Activated CD4-positive, alpha-beta T cell treated with anti-CD3 and anti-CD28 coated beads, Interleukin-2, amount 10 ng/mL, durations not matched to agents 7 days and 5 days (primary cell): Measurements from ENCODE around the gene SMURF1. TPM values are rescaled to one million over a fixed set of nuclear protein-coding genes. Genes with fewer than 3 reads are reported as not detected.

Source experiments
- CTCF ChIA-PET: fragments of 350-600 bp; sonication (Branson Sonifier 250); formaldehyde crosslinking; loops from one replicate; lab custom pipeline; 2021; ENCODE audit warnings: antibody characterized with exemption; lab: Charles Lee
- POLR2A ChIA-PET: fragments of 350-600 bp; sonication (Branson Sonifier 250); formaldehyde crosslinking; loops from one replicate; lab custom pipeline; 2021; ENCODE audit warnings: antibody characterized with exemption; lab: Charles Lee
- DNase-seq: peaks from one replicate; pipeline ENCODE4 v3.0.0-alpha.2; 2020
- H3K27ac Mint-ChIP-seq: one replicate; pipeline ENCODE4 v1.8.0; 2021; ENCODE audit warnings: mild to moderate bottlenecking, moderate library complexity, mixed read lengths
- H3K27me3 Mint-ChIP-seq: one replicate; pipeline ENCODE4 v1.8.0; 2021; ENCODE audit warnings: mixed read lengths
- H3K36me3 Mint-ChIP-seq: one replicate; pipeline ENCODE4 v1.8.0; 2021; ENCODE audit warnings: low read depth, mixed read lengths
- H3K4me1 Mint-ChIP-seq: one replicate; pipeline ENCODE4 v1.8.0; 2021; ENCODE audit warnings: mixed read lengths
- H3K4me3 Mint-ChIP-seq: one replicate; pipeline ENCODE4 v1.8.0; 2021; ENCODE audit warnings: mild to moderate bottlenecking, moderate library complexity, mixed read lengths
- H3K9me3 Mint-ChIP-seq: one replicate; pipeline ENCODE4 v1.8.0; 2021; ENCODE audit warnings: mixed read lengths
- total RNA-seq, 2 experiments: library from RNA; stranded (reverse); gene quantifications; one replicate each; pipeline ENCODE4 v1.2.3, GENCODE V29; 2021

Gene SMURF1
- total RNA-seq, 2 experiments from 2014 or later, result 12.6 to 14.2 TPM

DNA sequence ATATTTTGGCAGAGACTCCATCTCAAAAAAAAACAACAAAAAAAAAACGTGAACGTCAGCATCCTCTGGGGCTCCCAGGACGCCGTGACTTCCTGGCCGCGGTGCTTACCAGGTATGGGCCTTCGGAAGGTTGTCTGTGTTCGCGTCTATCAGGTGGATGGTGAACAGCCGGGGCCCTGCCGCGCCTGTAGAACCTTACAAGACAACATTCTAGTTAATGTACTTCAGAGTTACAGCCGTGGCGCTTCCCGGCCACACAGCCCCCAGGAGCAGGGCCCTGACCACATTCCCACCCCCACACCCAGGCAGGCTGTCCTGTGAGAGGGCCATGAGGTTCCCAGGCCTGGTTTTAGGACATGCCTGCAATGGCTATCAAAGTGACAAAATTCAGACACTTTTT lies 111.0 kb downstream of the SMURF1 start:
- H3K9me3 Mint-ChIP-seq, result no peaks in the 10 kb centered on the region
- H3K27me3 Mint-ChIP-seq, result no peaks in the 10 kb centered on the region
- DNase-seq, result no peak
- POLR2A ChIA-PET, result no interaction called here
- no peak overlapping the region for H3K27ac Mint-ChIP-seq
- no peaks in the 10 kb centered on the region for H3K4me1 Mint-ChIP-seq
- CTCF ChIA-PET, result no interaction called here
- no peak overlapping the region for H3K4me3 Mint-ChIP-seq
- H3K36me3 Mint-ChIP-seq, result peaks cover 35% of the 10 kb centered on the region

GRCh38 chr7:99031496-99031895 lies 112.4 kb downstream of the SMURF1 start:
- peaks cover 27% of the 10 kb centered on the region for H3K36me3 Mint-ChIP-seq
- no peaks in the 10 kb centered on the region for H3K9me3 Mint-ChIP-seq
- no peak overlapping the region for H3K4me3 Mint-ChIP-seq
- ChIA-PET CTCF (no interaction called here), POLR2A (no interaction called here)
- no peak for DNase-seq
- no peaks in the 10 kb centered on the region for H3K27me3 Mint-ChIP-seq
- no peak overlapping the region for H3K27ac Mint-ChIP-seq
- no peaks in the 10 kb centered on the region for H3K4me1 Mint-ChIP-seq

DNA sequence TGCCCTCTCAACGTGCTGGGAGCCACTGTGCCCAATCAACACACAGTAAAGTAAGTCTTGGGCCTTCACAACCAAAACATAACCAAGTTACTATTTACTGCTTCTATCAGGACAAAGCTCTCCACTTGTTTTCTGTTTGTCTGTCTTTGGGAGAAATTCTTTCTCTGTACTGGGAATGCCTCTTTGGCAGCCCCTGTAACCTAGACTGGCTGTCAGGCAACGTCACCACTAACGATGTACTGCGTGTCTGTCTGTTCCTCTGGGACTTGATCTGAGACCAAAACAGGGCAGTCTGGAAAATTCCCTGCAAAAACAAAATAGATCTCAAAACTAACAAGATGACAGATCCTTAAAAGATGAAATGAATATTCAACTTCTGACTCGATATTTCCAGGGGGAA lies 113.0 kb downstream of the SMURF1 start:
- peaks cover 23% of the 10 kb centered on the region for H3K36me3 Mint-ChIP-seq
- DNase-seq, result no peak
- POLR2A ChIA-PET, result no interaction called here
- no peaks in the 10 kb centered on the region for H3K9me3 Mint-ChIP-seq
- H3K27me3 Mint-ChIP-seq, result no peaks in the 10 kb centered on the region
- no peaks in the 10 kb centered on the region for H3K4me1 Mint-ChIP-seq
- peak overlapping the region; percentile 64 for H3K27ac Mint-ChIP-seq
- H3K4me3 Mint-ChIP-seq, result no peak overlapping the region
- CTCF ChIA-PET, result interaction anchor here (1.2 to 2.0 kb wide), 2 partner anchors 8 to 24 kb away, joined by 3 to 4 read pairs; no protein-coding TSS in a partner anchor

GRCh38 chr7:99030457-99030856 lies 113.5 kb downstream of the SMURF1 start:
- Mint-ChIP-seq H3K4me1 (no peaks in the 10 kb centered on the region), H3K27me3 (no peaks in the 10 kb centered on the region), H3K4me3 (no peak overlapping the region), H3K9me3 (no peaks in the 10 kb centered on the region), H3K27ac (peak overlapping the region; percentile 64), H3K36me3 (peaks cover 19% of the 10 kb centered on the region)
- ChIA-PET CTCF (interaction anchor here (1.2 to 2.0 kb wide), 2 partner anchors 8 to 24 kb away, joined by 3 to 4 read pairs; no protein-coding TSS in a partner anchor), POLR2A (no interaction called here)
- no peak for DNase-seq

DNA sequence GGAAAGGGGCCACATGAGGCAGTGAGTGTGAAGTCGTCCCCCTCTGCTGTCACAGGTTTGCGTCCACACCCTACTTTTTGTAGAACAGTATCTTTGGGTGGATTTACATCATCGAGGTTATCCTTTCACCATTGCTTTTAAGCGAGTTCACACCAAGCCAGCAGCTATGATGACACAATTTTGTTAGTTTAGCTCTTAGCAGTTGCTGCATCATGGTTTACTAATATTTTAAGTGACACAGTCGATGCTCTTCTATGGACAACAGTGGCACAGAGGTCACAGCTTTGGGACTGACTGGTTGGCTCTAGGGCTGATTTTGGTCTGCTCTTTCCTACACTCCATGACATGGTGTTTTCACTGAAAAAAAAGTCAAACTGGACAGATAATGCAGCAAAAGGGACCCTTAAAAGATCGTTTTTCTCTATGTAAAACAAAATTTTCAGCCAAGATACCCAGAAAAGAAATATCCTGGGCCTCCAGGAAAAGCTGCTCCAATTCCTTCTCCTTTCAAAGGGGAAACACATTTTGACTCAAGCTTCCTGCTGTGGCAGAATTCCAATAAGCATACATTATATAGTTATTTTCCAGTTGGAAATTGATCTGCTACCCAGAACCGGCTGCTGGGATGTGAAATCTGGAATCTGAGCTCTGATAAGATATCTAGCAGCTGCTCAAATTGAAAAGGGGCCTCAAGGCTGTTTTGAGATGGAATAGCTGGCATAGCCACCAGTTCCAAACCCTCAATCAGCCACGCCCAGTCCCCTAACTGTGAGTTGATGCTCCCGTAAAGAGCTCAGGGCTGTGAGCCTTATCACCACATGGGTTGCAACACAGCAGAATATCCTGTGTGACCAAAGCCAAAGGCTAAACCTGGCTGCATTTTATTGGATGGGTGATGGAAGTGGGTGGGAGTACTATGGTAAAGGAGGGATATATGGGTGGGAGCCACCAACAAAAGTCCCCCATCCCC lies 114.2 kb downstream of the SMURF1 start:
- CTCF ChIA-PET, result interaction anchor here (1.2 to 2.0 kb wide), 2 partner anchors 9 to 23 kb away, joined by 3 to 4 read pairs; no protein-coding TSS in a partner anchor
- Mint-ChIP-seq H3K36me3 (peaks cover 16% of the 10 kb centered on the region), H3K9me3 (no peaks in the 10 kb centered on the region), H3K4me3 (no peak overlapping the region), H3K27me3 (no peaks in the 10 kb centered on the region), H3K4me1 (no peaks in the 10 kb centered on the region), H3K27ac (peak overlapping the region; percentile 36)
- POLR2A ChIA-PET, result no interaction called here
- DNase-seq, result no peak

GRCh38 chr7:99028261-99028973 lies 115.5 kb downstream of the SMURF1 start:
- Mint-ChIP-seq H3K4me1 (no peaks in the 10 kb centered on the region), H3K9me3 (no peaks in the 10 kb centered on the region), H3K36me3 (peaks cover 17% of the 10 kb centered on the region), H3K27me3 (no peaks in the 10 kb centered on the region), H3K4me3 (no peak overlapping the region), H3K27ac (no peak overlapping the region)
- ChIA-PET CTCF (no interaction called here), POLR2A (no interaction called here)
- no peak for DNase-seq

- Mint-ChIP-seq H3K36me3 (peaks cover 20% of the 10 kb centered on the region), H3K4me3 (no peak overlapping the region), H3K27me3 (no peaks in the 10 kb centered on the region), H3K9me3 (no peaks in the 10 kb centered on the region), H3K27ac (no peak overlapping the region), H3K4me1 (no peaks in the 10 kb centered on the region)
- DNase-seq, result no peak
- CTCF ChIA-PET, result no interaction called here
- POLR2A ChIA-PET, result no interaction called here
Measured at GRCh38 chr7:99027841-99028240, 116.1 kb downstream of the SMURF1 start.

- POLR2A ChIA-PET, result no interaction called here
- Mint-ChIP-seq H3K4me3 (no peak overlapping the region), H3K36me3 (peaks cover 20% of the 10 kb centered on the region), H3K4me1 (no peaks in the 10 kb centered on the region), H3K9me3 (no peaks in the 10 kb centered on the region), H3K27ac (no peak overlapping the region), H3K27me3 (no peaks in the 10 kb centered on the region)
- DNase-seq, result no peak
- CTCF ChIA-PET, result no interaction called here
Measured at GRCh38 chr7:99027241-99027640, 116.7 kb downstream of the SMURF1 start.

DNA sequence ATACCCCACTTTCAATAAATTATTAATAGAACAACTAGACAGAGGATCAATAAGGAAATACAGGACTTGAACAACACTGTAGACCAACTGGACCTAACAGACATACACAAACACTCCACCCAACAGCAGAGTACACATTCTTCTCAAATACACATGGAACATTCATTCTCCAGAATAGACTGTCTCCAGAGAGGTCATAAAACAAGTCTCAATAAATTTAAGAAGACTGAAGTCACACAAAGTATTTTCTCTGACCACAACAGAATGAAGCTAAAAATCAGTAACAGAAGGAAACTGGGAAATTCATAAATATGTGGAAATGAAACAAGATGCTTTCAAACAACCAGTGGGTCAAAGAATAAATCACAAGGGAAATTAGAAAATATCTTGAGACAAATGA lies 119.8 kb downstream of the SMURF1 start:
- H3K36me3 Mint-ChIP-seq, result peaks cover 25% of the 10 kb centered on the region
- DNase-seq, result no peak
- H3K27me3 Mint-ChIP-seq, result no peaks in the 10 kb centered on the region
- no peaks in the 10 kb centered on the region for H3K4me1 Mint-ChIP-seq
- ChIA-PET CTCF (interaction anchor here (1.0 to 1.3 kb wide), 3 partner anchors 12 to 25 kb away, joined by 3 to 4 read pairs (median 3); no protein-coding TSS in a partner anchor), POLR2A (no interaction called here)
- H3K27ac Mint-ChIP-seq, result no peak overlapping the region
- no peak overlapping the region for H3K4me3 Mint-ChIP-seq
- no peaks in the 10 kb centered on the region for H3K9me3 Mint-ChIP-seq

- DNase-seq, result no peak
- CTCF ChIA-PET, result interaction anchor here (0.6 to 0.7 kb wide), 3 partner anchors 11 to 299 kb away, joined by 3 to 5 read pairs (median 3); no protein-coding TSS in a partner anchor
Measured at GRCh38 chr7:99021941-99022560, 121.9 kb downstream of the SMURF1 start.

DNA sequence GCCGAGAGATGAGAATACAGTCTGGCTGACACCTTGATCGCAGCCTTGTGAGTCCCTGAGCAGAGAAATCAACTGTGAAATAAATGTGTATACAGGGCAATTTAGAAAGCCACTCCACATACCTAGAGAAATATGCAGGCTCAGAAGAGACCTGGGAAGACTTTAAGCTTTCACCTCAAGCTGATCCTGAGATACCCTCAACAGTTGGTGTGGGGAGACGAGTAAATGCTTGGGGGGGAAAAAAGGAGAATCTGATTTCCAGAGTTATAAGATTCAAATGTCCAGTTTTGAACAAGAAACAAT lies 123.5 kb downstream of the SMURF1 start:
- Mint-ChIP-seq H3K4me1 (no peaks in the 10 kb centered on the region), H3K27me3 (no peaks in the 10 kb centered on the region), H3K36me3 (peaks cover 43% of the 10 kb centered on the region), H3K27ac (no peak overlapping the region), H3K4me3 (no peak overlapping the region), H3K9me3 (no peaks in the 10 kb centered on the region)
- ChIA-PET POLR2A (no interaction called here), CTCF (no interaction called here)
- no peak for DNase-seq

More at GRCh38 chr7:99021941-99022560, 121.9 kb downstream of the SMURF1 start:
- Mint-ChIP-seq H3K36me3 (peaks cover 30% of the 10 kb centered on the region), H3K9me3 (no peaks in the 10 kb centered on the region), H3K4me3 (no peak overlapping the region), H3K4me1 (no peaks in the 10 kb centered on the region), H3K27ac (no peak overlapping the region), H3K27me3 (no peaks in the 10 kb centered on the region)
- POLR2A ChIA-PET, result no interaction called here

DNA sequence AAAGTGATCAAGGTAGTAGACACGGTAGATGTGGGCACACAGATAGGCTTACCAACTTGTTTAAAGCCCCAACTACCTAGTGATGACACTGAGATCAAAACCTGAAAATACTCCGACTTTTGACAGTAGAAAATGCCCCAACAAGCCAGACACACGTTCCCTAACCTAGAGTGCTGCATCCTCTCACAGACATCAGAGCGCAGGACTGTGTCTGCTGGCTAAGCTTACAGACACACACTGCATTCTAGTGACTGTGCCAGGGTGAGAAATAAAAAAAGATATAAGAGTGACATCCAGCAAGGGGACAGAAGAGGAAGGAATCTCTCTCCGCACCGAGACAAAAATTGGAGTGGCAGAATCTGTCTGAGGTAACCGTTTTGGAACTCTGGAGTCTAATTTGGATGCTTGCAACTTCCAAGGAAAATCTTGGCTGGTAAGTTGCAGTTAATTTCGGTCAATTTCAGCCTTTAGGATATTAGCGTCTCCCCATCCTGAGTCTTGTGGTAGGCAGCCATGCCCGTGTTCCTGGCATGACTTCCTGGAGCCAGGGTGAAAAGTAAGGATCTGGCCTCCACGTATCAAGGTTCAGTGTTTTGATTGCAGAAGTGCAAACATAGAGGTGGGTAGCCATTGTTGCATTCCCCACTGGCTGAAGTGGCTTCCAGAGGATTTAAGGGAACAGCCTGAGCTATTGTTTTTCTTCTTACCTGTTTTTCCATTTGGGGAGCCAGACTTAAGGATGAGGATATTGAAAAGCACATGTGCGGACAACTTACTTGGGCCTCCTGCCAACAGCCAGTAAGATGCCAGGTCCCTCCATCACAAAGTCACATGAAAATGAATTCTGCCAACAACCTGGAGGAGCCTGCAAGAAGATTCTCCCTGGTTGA lies 124.1 kb downstream of the SMURF1 start:
- peak overlapping the region; percentile 26 for H3K27ac Mint-ChIP-seq
- POLR2A ChIA-PET, result no interaction called here
- H3K4me1 Mint-ChIP-seq, result no peaks in the 10 kb centered on the region
- H3K27me3 Mint-ChIP-seq, result no peaks in the 10 kb centered on the region
- H3K4me3 Mint-ChIP-seq, result no peak overlapping the region
- CTCF ChIA-PET, result no interaction called here
- H3K36me3 Mint-ChIP-seq, result peaks cover 47% of the 10 kb centered on the region
- DNase-seq, result no peak
- no peaks in the 10 kb centered on the region for H3K9me3 Mint-ChIP-seq
